Stimulated activated naive CD4-positive, alpha-beta T cell treated with Interleukin-2 at 50 U/mL for 16 hours (primary cell): Measurements from ENCODE around the gene LURAP1L.

Experiments used
- DNase-seq: peaks from one replicate; lab custom pipeline; 2025; lab: John Stamatoyannopoulos, UW

Gene LURAP1L, protein sequence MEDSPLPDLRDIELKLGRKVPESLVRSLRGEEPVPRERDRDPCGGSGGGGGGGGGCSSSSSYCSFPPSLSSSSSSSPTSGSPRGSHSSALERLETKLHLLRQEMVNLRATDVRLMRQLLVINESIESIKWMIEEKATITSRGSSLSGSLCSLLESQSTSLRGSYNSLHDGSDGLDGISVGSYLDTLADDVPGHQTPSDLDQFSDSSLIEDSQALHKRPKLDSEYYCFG

DNA sequence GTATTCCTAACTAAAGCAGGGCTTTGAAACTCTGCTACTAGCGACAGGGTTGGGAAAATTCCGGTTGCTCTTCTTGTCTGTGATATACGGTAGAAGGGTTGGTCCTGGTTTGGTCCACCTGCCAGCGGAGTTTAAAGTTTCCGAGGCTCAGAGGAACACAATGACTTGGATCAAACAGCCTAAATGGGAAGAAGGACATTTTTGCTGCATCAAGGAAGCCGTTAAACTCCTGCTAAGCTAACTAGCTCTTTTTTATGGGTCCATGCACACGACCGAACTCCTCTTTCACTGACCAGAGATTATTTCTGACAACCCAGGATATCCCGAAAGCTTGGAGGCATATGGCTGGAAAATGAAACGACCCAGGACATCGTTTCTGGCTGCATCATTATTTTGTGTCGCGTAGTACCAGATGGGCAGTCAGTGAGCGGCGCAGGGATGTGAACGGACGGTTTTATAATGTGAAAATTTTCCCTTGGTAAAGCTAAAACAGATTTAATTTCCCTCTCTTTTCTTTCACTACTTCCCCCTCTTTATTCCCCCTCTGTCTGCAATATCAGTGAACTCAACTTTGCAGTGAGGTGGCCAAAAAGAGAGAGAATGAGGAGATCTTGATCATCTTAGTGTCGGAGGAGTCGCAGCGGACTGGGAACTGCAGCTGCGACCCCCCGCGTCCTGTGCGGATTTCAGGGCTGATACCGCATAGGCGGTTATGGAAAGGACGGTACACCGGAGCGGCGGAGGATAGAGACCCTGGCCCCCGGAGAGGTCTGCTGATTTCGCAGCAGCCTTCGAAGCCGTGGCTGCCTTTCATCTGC lies at the start of gene LURAP1L:
LURAP1L (plus strand) TSS at position 160 of the 818 bp plus-strand sequence. CDS start 696 bp downstream, outside the sequence.
- no peak for DNase-seq

DNA sequence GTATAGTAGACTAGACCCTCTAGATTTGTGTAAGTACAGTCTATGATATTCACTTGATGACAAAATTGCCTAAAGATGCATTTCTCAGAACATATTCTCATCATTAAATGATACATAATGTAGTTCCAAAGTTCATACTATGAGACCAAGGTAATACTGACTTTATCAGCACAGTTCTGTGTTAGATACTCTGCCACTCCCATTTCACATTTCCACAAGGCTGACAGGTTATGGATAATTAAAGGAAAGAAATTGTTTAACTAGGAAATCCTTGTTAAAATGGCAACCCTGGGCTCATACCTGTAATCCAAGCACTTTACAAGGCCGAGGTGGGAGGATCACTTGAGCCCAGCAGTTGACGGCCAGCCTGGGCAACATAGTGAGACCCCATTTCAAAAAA lies 48.0 kb upstream of the LURAP1L start:
- DNase-seq: no peak

DNA sequence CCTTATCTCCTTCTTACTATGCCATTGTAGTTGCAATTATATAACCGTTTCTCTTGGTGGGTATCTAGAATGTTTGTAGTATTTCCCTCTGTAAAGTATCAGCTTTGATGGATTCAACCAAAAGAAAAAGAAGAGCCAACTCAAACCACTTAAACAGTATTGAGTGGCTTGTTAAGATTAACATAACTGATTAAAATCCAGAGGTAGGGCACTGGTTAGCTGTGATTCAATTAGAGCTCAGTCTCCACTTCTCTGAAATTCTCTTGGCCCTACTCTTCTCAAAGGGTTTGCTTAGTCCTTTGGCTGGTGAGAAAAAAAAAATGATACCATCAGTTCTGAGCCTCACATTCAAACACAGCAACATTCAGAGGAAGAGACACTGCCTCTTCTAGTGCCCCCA lies 44.6 kb upstream of the LURAP1L start:
- no peak for DNase-seq

DNA sequence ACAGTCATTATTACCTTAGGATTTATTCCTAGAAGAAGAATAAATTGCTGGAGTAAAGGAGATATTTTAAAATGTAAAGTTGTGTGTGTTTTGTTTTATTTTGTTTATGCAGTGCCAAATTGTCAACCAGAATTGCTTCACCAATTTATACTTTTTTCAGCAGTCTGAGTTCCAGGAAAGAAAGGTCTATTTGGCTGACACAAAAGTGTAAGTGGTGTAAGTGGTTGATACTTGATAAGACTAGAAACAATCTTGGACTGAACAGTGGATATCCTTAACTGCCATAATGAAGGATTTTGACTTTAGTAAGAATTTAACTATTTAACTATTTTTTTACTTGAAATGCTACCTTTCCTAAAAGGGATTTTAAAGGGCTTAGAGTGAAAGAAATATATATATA lies 43.9 kb upstream of the LURAP1L start:
- DNase-seq: no peak

DNA sequence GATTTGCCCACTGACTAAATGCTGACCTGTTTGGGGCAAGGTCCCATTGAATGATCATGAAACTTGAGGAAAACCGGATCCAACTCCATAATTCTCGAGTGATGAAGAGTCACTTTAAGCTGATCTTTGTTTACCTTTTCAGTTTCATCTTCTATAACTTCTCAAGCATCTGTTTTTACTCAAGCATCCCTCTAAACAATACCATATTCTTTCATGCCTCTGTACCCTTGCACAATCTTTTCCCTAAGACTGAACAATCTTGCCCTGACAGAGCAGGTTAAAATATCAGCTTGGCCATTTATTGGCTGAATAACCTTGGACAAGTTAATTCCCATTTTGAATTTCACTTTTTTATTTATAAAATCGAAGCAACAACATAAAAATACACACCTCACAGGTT lies 41.8 kb upstream of the LURAP1L start:
- DNase-seq: no peak

DNA sequence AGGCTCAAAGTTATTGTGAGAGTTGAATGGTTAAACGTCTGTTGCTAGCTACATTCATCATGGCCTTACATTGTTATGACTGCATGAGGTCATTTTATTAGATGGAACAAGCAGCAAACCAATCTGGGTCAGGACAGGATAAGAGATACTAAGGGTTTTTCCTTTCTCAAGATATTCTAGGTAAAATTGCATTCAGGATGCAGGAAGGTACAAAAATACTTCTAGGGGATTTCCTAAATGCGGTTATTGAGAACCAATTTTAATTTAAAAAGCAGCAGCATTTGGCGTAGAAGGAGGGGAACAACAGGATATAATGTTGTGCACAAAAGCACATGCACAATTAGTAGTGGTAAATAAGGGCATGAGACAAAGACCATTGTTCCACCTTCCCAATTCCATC lies 39.2 kb upstream of the LURAP1L start:
- no peak for DNase-seq

DNA sequence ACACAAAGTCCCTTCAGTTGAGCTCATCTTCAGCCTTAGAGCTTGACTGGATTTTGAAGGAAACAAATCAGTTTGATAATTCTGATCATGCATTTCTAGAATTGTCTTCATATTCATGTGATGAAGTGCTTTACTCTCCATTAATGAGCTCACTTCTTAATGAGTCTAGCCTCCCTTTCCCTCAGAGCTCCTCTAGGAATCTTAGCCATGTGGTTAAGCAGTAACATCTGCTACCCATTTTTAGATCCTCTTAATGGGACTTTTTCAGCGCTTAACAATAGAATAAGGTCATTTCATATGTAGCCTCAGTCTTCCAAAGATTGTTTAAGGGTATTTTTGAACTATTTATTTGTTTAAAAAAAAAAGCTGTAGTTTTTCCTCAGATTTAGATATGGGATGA lies 36.9 kb upstream of the LURAP1L start:
- DNase-seq: no peak

DNA sequence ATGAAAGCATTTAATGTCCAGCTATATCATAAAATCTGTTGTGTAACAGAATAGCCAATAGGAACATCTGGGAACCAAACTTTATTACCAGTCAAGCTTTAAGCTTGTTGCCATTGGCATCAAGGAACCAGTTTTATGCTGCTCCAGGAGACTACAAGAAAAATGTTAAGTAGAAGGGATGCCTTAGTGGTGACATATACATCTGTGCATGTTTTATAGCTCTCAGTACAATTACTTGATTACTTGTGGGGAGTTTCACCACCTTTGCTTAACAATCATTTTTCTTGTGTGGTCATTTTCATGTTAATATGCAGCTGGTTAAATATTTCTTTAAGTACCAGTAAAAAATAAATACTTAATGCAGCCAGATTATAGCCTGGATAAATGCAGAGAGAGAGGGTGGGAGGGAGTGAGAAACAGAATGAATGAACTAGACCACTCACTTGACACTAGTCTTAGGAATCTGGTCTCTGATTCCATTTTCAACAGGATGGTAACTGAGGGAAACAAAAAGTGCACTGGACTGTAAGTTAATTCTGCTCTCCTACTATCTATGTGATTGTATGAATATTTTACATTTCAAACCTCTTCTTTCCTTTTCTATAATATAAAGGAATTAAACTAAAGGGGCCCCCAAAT lies 35.7 kb upstream of the LURAP1L start:
- no peak for DNase-seq

DNA sequence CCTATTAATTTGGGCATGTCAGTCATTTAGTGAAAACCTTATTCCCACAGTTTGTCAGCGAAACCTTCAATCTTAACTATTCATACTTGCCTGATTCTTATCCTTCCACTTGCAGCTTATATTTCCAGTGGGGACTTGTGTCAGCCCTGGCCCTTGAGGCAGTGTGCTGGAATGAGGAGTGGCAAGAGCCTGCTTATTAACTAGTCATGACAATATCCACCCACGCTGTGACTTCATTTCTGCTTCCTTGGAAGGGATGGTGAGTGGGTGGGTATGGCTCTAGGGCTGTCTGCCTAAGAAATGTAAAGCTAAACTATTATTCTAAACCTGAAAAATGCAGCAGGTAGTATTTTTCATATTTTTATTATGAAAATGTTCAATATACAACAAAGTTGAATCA lies 34.0 kb upstream of the LURAP1L start:
- no peak for DNase-seq

DNA sequence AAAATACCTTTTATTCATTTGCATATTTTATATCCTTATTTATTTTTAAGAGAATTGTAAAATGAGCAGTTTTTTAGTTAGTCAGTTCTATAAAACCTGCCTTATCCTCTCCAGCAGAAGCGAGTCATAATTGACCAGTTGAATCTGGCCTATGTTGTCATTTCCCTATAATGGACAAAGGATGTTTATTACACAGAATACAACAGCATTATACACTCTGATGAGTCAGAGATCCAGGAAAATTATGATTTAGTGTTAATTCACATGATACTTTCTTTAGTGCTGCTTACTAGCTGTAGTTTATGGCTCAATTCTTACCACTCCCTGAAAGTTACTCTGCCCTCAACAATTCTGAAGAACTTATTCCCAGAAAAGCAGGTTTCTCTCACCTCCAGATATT lies 26.8 kb upstream of the LURAP1L start:
- DNase-seq: no peak

DNA sequence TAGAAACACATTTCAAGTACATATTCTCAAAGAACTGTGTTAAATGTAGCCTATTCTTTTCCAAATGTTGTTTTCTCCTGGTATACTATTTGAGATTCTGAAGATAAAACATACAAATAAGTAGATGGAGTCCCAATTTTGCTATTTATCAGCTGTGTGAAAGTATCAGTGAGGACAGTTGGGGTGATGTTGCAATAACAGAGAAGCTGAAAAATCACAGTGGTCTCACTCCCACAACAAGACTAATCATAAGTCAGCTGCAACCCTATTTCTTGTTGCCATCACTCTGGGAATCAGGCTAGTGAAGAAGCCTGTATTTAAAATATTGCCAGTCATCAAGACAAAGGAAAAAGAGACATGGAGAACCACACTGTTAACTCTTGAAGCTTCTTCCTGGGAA lies 25.9 kb upstream of the LURAP1L start:
- DNase-seq: no peak

DNA sequence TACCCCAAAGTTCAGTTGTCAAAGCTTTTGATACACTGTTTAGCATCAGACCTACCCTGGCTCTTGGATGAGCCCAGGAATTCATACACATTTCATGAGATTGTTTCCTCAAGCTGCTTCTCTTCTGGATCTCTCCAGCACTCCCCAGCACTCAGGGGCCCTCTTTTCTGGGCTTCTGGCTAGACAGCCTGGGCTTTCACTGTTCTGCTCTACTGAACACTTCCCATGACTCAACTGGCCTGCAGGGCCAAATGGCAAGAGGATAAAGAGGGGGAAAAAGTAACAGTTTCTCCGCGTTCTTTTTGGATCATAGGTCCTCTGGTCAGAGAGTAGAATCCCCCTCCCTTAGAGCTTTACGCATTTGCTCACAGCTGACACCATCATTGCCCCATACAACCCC lies 20.9 kb upstream of the LURAP1L start:
- DNase-seq: no peak

DNA sequence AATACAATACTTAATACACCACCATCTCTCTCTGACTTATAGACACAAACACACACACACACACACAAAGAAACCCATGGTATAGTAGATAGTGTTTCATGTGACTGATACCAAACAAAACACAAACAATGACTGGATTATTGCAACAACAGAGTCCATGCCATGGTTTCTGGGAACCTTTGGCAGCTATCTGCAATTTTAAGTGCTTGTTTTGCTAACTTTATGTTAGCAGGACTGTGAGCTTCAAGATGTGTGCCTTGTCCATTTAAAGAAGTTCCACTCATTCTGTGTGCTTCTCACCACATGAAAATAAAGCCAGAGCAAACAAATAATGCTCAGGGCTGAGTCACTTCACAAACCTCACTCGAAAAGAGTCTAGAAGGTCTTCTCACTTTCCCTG lies 15.1 kb upstream of the LURAP1L start:
- no peak for DNase-seq

DNA sequence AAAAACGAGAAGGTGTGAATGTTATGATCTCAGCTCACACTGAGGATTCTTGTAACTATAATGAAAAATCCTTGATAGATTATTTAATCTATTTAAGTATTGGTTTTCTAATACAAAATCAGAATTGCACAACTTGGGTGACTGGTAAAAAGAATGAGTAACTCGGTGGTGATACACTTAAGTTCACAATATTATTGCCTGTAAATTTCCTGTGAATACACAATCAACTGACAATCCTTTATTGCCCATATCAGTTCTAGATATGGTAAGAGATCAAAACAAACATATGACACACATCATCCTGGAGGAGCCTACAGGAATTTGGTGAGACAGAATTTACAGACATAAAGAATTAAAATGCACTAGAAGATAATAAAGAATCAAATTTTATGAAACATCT lies 14.1 kb upstream of the LURAP1L start:
- DNase-seq: no peak

DNA sequence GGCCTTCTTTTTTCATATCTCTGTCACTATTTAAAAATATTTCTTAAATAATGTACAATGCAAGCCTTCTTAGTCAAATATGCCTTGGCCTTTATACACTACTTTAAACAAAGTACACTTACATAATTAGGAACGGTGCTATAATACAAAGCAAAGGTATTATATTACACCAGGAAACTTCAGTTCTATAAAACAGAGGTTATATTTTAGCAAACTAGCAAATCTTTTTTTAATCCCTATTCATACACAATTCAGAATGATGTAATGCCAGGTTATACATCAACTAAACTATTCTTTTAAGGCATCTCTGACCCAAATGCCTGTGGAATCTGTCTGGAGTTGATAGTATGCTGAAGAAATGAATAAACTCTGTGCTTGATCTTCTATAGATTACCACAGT lies 10.7 kb upstream of the LURAP1L start:
- no peak for DNase-seq

DNA sequence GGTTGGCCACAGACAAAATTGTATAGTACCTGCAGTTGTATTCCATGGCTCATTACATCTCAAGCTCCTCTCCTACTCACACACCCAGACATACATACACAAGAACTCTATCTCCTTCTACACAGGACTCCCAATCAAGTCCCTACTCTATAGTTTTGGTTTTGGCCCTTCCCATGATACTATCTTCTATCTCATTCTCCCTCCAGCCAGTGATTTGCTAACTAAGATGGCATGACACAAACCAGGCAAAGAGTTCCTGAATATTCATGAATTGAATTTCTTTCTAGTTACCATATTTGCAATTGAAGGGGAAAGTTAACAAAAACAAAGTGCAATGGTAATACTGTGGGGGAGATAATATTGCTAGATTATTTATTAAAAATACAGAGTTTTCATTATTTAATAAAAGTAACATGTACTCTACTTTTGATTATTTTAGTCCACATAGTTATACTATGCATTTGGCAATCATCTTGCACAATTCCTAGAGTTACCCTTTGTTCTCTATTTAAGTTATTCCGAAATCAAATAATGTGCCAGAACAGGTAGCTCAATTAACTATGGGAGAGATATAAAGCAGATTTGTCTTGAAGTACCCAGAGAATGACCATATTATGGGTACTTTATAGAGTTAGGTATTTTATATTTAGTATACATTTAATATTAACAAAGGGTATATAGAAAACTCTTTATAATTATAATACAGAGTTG lies 9.6 kb upstream of the LURAP1L start:
- DNase-seq: no peak

DNA sequence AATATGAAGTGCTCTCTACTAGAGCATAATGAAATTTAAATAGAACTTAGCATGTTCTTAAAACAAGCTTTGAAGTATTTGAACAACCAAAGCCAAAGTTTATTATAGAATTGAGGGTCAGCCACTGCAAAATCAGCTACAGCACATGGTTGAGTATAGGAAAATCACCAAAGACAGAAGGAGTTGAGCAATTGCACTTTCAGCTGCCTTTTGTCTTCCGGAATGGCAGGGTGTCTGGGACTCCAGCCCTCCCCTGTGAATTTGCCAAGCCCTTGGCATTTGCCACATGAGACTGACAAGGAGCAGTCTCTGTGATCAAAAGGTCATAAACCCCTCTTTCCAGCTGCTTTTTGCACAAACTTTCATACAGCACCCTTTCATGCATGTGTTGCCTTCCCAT lies 8.5 kb upstream of the LURAP1L start:
- no peak for DNase-seq

DNA sequence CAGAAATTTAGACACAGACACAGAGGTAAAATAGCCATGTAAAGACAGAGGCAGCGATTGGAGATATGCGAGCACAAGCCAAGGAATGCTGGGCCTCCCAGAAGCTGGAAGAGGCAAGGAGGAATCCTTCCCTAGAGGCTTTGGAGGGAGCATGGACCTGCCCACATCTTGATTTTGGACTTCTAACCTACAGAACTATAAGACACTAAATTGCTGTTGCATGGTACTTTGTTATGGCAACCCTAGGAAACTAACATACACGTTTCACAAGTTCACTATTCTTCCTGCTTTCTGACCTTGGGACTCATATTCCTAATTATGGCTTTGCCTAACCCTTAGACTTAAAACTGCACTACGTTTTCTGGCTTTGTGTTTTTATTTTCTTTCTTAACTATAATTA lies 4.6 kb upstream of the LURAP1L start:
- no peak for DNase-seq

DNA sequence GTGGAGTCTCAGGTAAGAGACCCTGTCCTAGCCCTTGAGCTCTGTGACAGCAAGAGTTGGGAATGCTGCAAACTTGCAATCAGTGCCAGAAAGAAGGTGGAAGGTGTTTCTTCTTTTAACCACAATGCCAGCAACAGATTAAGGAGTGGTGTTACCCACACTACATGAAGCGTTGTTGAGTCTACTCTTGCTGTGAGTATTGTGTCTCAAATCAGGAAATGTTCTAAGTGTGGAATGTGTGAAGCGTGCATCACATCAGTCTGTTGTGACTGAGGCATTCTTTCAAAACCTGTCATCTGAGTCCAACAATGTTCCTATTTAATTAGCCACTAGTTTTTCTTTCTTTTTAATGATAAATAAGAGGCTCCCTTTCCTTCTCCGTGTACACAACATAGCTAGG lies 2.9 kb upstream of the LURAP1L start:
- no peak for DNase-seq

DNA sequence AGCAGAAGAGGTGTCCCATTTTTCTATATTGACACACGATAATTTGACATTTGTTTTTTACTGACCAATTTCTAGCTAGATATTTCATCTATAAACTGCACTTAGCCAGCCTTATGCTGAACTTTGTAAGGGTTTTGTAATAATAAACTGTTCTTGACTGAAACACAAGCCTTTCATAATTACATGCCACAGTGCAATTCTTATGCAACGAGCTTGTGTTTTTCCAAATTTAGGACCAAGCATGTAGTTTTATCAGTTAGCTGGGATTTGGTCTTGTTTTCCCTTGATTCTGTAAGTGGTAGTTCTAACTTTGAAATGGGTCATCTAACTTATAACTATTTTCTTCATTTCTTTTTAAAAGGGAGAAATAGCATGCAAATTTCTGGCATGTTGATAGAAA lies 1.3 kb upstream of the LURAP1L start:
- no peak for DNase-seq

DNA sequence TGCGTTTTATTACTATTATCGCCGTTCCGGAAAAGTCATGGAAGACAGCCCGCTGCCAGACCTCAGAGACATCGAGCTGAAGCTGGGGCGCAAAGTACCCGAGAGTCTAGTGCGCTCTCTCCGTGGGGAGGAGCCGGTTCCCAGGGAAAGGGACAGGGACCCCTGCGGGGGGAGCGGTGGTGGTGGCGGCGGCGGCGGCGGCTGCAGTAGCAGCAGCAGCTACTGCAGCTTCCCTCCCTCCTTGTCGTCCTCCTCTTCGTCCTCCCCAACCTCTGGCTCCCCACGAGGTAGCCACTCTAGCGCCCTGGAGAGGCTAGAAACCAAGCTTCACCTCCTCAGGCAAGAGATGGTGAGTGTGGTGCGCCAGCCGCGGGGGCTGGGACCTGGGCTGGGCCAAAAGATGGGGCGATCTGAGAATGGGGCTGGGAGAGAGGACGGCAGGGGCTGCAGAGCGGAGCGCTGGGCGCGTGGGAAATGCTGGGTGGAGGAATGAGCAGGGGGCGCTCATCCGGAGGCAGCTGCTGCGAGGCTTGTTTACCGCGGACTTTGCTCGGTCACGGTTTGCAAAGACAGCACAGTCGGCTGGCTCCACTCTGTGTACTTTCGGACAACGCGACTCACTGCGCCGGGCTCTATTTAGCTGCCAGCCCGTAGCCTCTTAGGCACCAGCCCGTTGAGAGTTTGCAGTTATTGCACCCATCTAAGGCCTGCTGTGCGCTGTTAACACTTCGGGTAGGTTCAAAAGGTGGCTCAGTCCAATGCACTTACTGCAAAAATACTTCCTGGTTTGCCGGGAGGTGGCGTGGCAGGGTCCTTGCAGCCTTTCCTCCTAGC lies 1.1 kb downstream of the LURAP1L start:
- no peak for DNase-seq
